ENCODE results near the gene KCNE2. TPM values are rescaled to one million over a fixed set of nuclear protein-coding genes. Genes with fewer than 3 reads are reported as not detected.

The KCNE2 gene
- total and polyA plus RNA-seq, 2 of the 8 experiments (the other 6 are each of a cell fraction or from before 2014, with no cell fraction given), result 0.09 to 0.37 TPM

DNA sequence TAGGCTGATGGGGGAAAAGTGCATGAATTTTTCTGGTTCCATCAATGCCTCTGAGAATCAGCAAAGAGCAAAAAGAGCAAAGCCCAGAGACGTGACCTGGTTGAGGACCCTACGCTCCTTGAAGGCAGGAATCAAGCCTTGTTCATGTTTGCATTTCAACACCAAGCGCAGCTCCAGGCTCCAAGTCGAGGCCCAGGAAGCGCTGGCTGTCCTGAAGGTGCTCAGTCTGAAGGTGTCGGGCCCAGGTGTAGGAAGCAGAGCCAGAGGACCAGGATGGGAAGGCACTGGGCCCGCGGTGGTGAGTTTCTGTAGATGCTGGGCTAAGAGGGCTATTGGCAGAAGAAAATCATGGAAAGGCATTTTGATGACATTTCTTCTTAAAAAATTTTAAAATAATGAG is 25.6 kb upstream of the KCNE2 start:
- Histone ChIP-seq H3K9me3 (ENCODE audit: insufficient read depth in 2 of 2, low read depth in 1 of 2, low read length in 1 of 2) (no peaks in the 10 kb centered on the region), H3K56ac (replicated peaks; ENCODE audit: insufficient read length, low read depth, low read length) (no peak overlapping the region), H4K8ac (ENCODE audit: extremely low read depth, insufficient read depth, low read length) (no peak overlapping the region), H3K79me1 (ENCODE audit: low read depth, low read length) (no peaks in the 10 kb centered on the region), H2BK15ac (ENCODE audit: low read length) (no peak overlapping the region; the same call in 1 of the 2 replicates), H2AK5ac (ENCODE audit: low read depth, low read length) (no peak overlapping the region), H2AFZ (ENCODE audit: low read length) (no peak overlapping the region), H3K79me2 (ENCODE audit: control insufficient read depth in 1 of 2, insufficient read depth in 2 of 2, low read length in 2 of 2) (no peaks in the 10 kb centered on the region), H3K14ac (ENCODE audit: insufficient read length) (no peak overlapping the region), H3K36me3 (ENCODE audit: control insufficient read depth in 2 of 4, insufficient read depth in 4 of 4, low read length in 3 of 4) (no peaks in the 10 kb centered on the region), H2BK5ac (ENCODE audit: low read depth, low read length) (no peak overlapping the region), H3K27me3 (replicated peaks in 1 of 4; ENCODE audit: control insufficient read depth in 3 of 4, extremely low read depth in 1 of 4, insufficient read depth in 3 of 4, low read length in 3 of 4) (no peaks in the 10 kb centered on the region), H2BK20ac (ENCODE audit: low read length) (no peak overlapping the region), H3K4ac (replicated peaks; ENCODE audit: insufficient read length, low read depth, low read length) (no peak overlapping the region), H3K27ac (ENCODE audit: low read depth, low read length) (no peak overlapping the region), H3K4me1 (replicated peaks in 1 of 4; ENCODE audit: control insufficient read depth in 3 of 4, insufficient read depth in 4 of 4, low read length in 3 of 4) (no peaks in the 10 kb centered on the region; a peak in 2 of 7 replicates), H2BK12ac (ENCODE audit: low read depth, low read length) (no peak overlapping the region), H3K9ac (replicated peaks in 1 of 4; ENCODE audit: extremely low read depth in 1 of 4, low read depth in 3 of 4, low read length in 3 of 4) (no peak overlapping the region), H3K4me3 (ENCODE audit: extremely low read depth in 1 of 4, insufficient read depth in 2 of 4, low read depth in 3 of 4, low read length in 4 of 4) (no peak overlapping the region), H4K20me1 (replicated peaks in 1 of 2; ENCODE audit: control insufficient read depth in 1 of 2, insufficient read depth in 2 of 2, low read length in 2 of 2) (no peaks in the 10 kb centered on the region), H3K4me2 (ENCODE audit: insufficient read depth in 1 of 2, low read depth in 2 of 2, low read length in 2 of 2) (no peak overlapping the region), H4K91ac (replicated peaks; ENCODE audit: insufficient read length, low read length) (no peak overlapping the region), H3K23ac (ENCODE audit: insufficient read length) (no peak overlapping the region), H2BK120ac (replicated peaks; ENCODE audit: low read depth, low read length) (no peak overlapping the region), H4K5ac (ENCODE audit: insufficient read length, low read depth, low read length) (no peak overlapping the region), H3K23me2 (ENCODE audit: low read depth, low read length) (no peaks in the 10 kb centered on the region; the same call in 1 of the 2 replicates), H3K18ac (ENCODE audit: extremely low read depth, low read length) (no peak overlapping the region)
- 88% methylated on average over 8 of the region's 8 CpGs; no CpG with 5 or more reads in 1 of the 2 experiments for WGBS, 2 experiments (ENCODE audit: extremely low coverage in 1 of 2, insufficient coverage in 1 of 2, insufficient read length in 1 of 2, insufficient replicate concordance in 2 of 2, low coverage in 1 of 2, low lambda C conversion rate in 2 of 2, missing lambda C conversion rate in 1 of 2)
- FAIRE-seq (no peak), DNase-seq (ENCODE audit: low read depth in 1 of 2, low spot score in 2 of 2) (no peak)
- ChIA-PET POLR2A (ENCODE audit: partially characterized antibody) (no interaction called here), CTCF (ENCODE audit: partially characterized antibody) (interaction anchor here (0.6 to 4.8 kb wide), 4 partner anchors 9 to 426 kb away, joined by 3 to 33 read pairs (median 4); no protein-coding TSS in a partner anchor)
- TF ChIP-seq TAF1 (IDR thresholded peaks at IDR 0.05; ENCODE audit: low read depth, low read length) (no peak), RAD21 (IDR thresholded peaks at IDR 0.05 in 1 of 2, conservative IDR thresholded peaks at IDR 0.05 in 1 of 2; ENCODE audit: low read depth in 2 of 2, low read length in 2 of 2) (no peak)

Measured in H1 (cell line).